Caco-2 (cell line): Measurements from ENCODE around the gene ILF2. TPM values are rescaled to one million over a fixed set of nuclear protein-coding genes. Genes with fewer than 3 reads are reported as not detected.

Source experiments
- BruUV-seq: library from RNA; stranded (reverse); fragments of 400-500 nt; replicated peaks from 2 replicates; lab custom pipeline; 2021; lab: Mats Ljungman, UMichigan
- CTCF ChIA-PET: fragments of 300-600 bp; sonication (Branson Sonifier 250); formaldehyde crosslinking; loops from one replicate; lab custom pipeline; 2022; ENCODE audit warnings: antibody characterized with exemption; lab: Charles Lee
- POLR2A ChIA-PET: fragments of 300-600 bp; sonication (Branson Sonifier 250); formaldehyde crosslinking; loops from one replicate; lab custom pipeline; 2022; ENCODE audit warnings: antibody characterized with exemption; lab: Charles Lee
- DNase-seq, 2 experiments: peaks; one replicate each; pipeline versions ENCODE4 v3.0.0 to v3.0.0-alpha.2; 2020 to 2022
- H3K27me3 ChIP-seq: replicated peaks from 2 replicates; pipeline ENCODE4 v1.6.0; 2011; ENCODE audit warnings: low read length; ENCODE audit not compliant: control insufficient read depth, insufficient read depth
- H3K36me3 ChIP-seq: 2 replicates; pipeline ENCODE4 v1.5.1; 2011; ENCODE audit warnings: low read length; ENCODE audit not compliant: control insufficient read depth, insufficient read depth
- H3K4me1 ChIP-seq: fragments of 250-450 bp; sonication (Bioruptor Pico); 2 replicates; pipeline ENCODE4 v1.5.1; 2020; ENCODE audit warnings: mild to moderate bottlenecking
- H3K4me3 ChIP-seq: 2 replicates; pipeline ENCODE4 v1.5.1; 2011; ENCODE audit warnings: low read depth, mild to moderate bottlenecking, control low read depth, low read length
- H3K9me3 ChIP-seq: fragments of 250-450 bp; sonication (Bioruptor Pico); 2 replicates; pipeline ENCODE4 v1.5.1; 2020; ENCODE audit warnings: mild to moderate bottlenecking, moderate library complexity
- H3K27ac Mint-ChIP-seq: one replicate; pipeline ENCODE4 v1.8.0; 2022; ENCODE audit warnings: mixed read lengths; ENCODE audit not compliant: unreplicated experiment
- H3K27me3 Mint-ChIP-seq: one replicate; pipeline ENCODE4 v1.8.0; 2022; ENCODE audit warnings: mixed read lengths; ENCODE audit not compliant: insufficient read depth, unreplicated experiment
- H3K36me3 Mint-ChIP-seq: one replicate; pipeline ENCODE4 v1.8.0; 2022; ENCODE audit warnings: mild to moderate bottlenecking, mixed read lengths; ENCODE audit not compliant: insufficient read depth, unreplicated experiment
- H3K4me1 Mint-ChIP-seq: one replicate; pipeline ENCODE4 v1.8.0; 2022; ENCODE audit warnings: low read depth, mixed read lengths; ENCODE audit not compliant: unreplicated experiment
- H3K4me3 Mint-ChIP-seq: one replicate; pipeline ENCODE4 v1.8.0; 2022; ENCODE audit warnings: mild to moderate bottlenecking, moderate library complexity, mixed read lengths; ENCODE audit not compliant: unreplicated experiment
- H3K9me3 Mint-ChIP-seq: one replicate; pipeline ENCODE4 v1.8.0; 2022; ENCODE audit warnings: mixed read lengths; ENCODE audit not compliant: unreplicated experiment
- intact Hi-C: fragments of 100-400 bp; cut with micrococcal nuclease; formaldehyde crosslinking; loops from one replicate; pipeline ENCODE4 v1.10.0; 2022; ENCODE audit not compliant: unreplicated experiment
- total RNA-seq: library from RNA; stranded (reverse); gene quantifications from 2 replicates; pipeline ENCODE4 v1.2.3, GENCODE V29; 2022
- TF ChIP-seq, protein P1 (sequence below), 2 experiments: fragments of 200-600 bp in 1 of 2; IDR thresholded peaks; 1 replicate in 1 of 2; 2 replicates in 1 of 2; pipeline versions ENCODE4 v1.5.1 to v1.8.0; 2011 to 2022; ENCODE audit warnings: antibody characterized with exemption in 1 of 2, control low read depth in 1 of 2, inconsistent platforms in 1 of 2, low read depth in 1 of 2, low read length in 1 of 2, mild to moderate bottlenecking in 1 of 2, moderate library complexity in 1 of 2; ENCODE audit not compliant: insufficient read depth in 1 of 2, severe bottlenecking in 1 of 2, unreplicated experiment in 1 of 2

The ILF2 gene
- total RNA-seq, 1 experiment from 2014 or later: 287 TPM

DNA sequence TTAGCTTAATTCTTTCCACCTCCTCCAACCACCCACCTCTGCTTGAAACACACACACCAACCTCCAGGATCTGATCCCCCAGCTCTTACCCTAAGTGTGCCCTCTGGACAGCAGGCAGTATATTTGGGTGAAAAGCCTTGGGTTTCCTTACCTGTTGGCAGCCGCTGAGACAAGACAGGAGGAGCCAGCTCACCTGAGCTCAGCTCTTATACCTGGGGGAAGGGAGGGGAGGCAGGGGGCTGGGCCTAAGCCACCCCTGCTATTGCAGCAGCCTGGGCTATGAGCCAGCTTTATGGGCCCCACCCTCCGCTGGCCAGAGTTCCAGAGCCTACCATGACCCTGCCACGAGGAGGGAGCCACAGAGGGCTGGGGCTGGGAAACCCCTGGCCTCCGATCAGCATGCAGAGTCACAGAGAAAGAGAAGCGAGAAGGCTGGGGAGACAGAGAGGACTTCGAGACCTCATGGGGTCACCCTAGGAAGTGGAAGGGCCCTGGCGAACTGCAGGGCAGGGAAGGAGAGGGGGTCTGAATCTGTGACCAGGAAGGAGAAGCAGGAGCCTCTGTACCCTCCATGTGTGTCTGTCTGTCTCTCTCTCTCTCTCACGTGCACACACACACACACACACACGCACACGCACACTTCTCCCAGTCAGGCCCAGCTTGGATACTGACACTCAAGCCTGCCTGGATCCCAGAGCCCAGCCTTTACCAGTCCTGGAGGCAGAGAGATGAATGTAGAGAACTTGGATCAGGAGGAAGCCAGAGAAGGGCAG, 54.5 kb downstream of the ILF2 start, which contains the start of gene S100A14:
Gene S100A14, minus strand, starts transcription at position 182 of the 773 bp plus-strand sequence. CDS start 467 bp downstream, outside the sequence.
- H3K4me3 Mint-ChIP-seq: peak within 1 kb of the TSS; percentile 74
- no peaks in the 10 kb centered on the region for H3K27me3 Mint-ChIP-seq
- peak within 1 kb of the TSS; percentile 96 for H3K27ac Mint-ChIP-seq
- ChIA-PET CTCF (interaction anchor here (0.6 to 3.8 kb wide), 12 partner anchors 9 to 106 kb away, joined by 3 to 56 read pairs (median 5); partner anchors contain the start of genes CHTOP, S100A1, S100A13 and S100A4), POLR2A (interaction anchor here (0.6 to 3.8 kb wide), 19 partner anchors 8 to 711 kb away, joined by 3 to 43 read pairs (median 5); partner anchors contain the start of genes CHTOP and S100A13)
- TF ChIP-seq, protein P1, sequence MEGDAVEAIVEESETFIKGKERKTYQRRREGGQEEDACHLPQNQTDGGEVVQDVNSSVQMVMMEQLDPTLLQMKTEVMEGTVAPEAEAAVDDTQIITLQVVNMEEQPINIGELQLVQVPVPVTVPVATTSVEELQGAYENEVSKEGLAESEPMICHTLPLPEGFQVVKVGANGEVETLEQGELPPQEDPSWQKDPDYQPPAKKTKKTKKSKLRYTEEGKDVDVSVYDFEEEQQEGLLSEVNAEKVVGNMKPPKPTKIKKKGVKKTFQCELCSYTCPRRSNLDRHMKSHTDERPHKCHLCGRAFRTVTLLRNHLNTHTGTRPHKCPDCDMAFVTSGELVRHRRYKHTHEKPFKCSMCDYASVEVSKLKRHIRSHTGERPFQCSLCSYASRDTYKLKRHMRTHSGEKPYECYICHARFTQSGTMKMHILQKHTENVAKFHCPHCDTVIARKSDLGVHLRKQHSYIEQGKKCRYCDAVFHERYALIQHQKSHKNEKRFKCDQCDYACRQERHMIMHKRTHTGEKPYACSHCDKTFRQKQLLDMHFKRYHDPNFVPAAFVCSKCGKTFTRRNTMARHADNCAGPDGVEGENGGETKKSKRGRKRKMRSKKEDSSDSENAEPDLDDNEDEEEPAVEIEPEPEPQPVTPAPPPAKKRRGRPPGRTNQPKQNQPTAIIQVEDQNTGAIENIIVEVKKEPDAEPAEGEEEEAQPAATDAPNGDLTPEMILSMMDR (IDR thresholded peaks at IDR 0.05; ENCODE audit: insufficient read depth in 1 of 2, low read depth in 1 of 2, low read length in 1 of 2, severe bottlenecking in 1 of 2, unreplicated experiment in 1 of 2): no peak
- Histone ChIP-seq H3K9me3 (no peaks in the 10 kb centered on the region), H3K36me3 (no peaks in the 10 kb centered on the region), H3K27me3 (no peaks in the 10 kb centered on the region), H3K4me1 (peaks cover 34% of the 10 kb centered on the region), H3K4me3 (peak within 1 kb of the TSS; percentile 42)
- intact Hi-C loops: no loop called here
- peaks cover 85% of the 10 kb centered on the region for H3K36me3 Mint-ChIP-seq
- no peaks in the 10 kb centered on the region for H3K9me3 Mint-ChIP-seq
- peaks cover 40% of the 10 kb centered on the region for H3K4me1 Mint-ChIP-seq
- DNase-seq: peak; percentile 93 to 94
- no TSS peak for BruUV-seq

DNA sequence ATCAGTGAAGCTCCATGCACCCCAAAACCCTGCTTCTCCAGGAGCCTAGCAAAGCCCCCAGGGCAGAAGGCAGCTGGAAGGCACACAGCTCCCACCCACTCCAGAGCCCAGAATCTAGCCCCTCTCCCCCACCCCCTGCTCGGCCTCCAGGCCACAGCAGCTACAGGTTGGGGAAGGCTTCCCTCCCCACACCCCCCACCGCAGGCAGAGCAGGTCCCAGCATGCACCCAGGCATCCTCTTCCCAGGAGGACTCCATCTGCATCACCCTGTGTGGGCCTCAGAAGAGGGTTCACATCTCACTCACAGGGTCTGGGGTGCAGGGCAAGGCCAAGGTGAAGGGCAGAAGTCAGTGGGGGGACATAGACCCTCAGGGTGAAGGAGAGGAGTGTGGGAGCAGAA, 55.4 kb downstream of the ILF2 start:
- POLR2A ChIA-PET: interaction anchor here (0.6 to 3.8 kb wide), 16 partner anchors 12 to 126 kb away, joined by 3 to 43 read pairs (median 5); partner anchors contain the start of genes CHTOP and S100A13
- Mint-ChIP-seq H3K36me3 (peaks cover 83% of the 10 kb centered on the region), H3K27me3 (no peaks in the 10 kb centered on the region), H3K4me3 (peak overlapping the region; percentile 74), H3K27ac (peak overlapping the region; percentile 96), H3K4me1 (peaks cover 44% of the 10 kb centered on the region), H3K9me3 (no peaks in the 10 kb centered on the region)
- intact Hi-C loops: no loop called here
- Histone ChIP-seq H3K4me3 (peak overlapping the region; percentile 42), H3K27me3 (no peaks in the 10 kb centered on the region), H3K36me3 (no peaks in the 10 kb centered on the region), H3K4me1 (peaks cover 38% of the 10 kb centered on the region), H3K9me3 (no peaks in the 10 kb centered on the region)
- CTCF ChIA-PET: interaction anchor here (1.1 to 3.8 kb wide), 8 partner anchors 12 to 105 kb away, joined by 5 to 56 read pairs (median 13); partner anchors contain the start of genes CHTOP, S100A1, S100A13 and S100A4
- no peak for DNase-seq
- BruUV-seq: no TSS peak
- TF ChIP-seq, protein P1 (IDR thresholded peaks at IDR 0.05; ENCODE audit: insufficient read depth in 1 of 2, low read depth in 1 of 2, low read length in 1 of 2, severe bottlenecking in 1 of 2, unreplicated experiment in 1 of 2): no peak

DNA sequence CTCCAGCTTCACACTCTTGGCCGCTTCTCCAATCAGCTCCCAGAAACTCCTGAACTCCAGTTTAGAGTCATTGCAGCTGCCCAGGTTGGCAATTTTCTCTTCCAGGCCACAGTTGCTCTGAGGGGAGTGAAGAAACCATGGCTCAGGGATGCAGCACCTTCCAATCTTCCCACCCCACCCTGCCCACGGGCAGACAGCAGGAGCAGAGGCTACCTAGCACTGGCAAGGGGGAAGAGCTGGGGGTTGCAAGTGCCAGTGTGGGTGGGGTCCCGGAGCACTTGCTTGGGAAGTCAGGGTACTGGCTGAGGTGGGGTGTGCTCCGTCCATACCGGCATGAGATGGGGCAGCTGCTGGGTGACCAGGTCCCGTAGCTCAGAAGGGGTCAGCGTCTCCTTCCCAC, 55.9 kb downstream of the ILF2 start:
- peak overlapping the region; percentile 56 for H3K27ac Mint-ChIP-seq
- peaks cover 43% of the 10 kb centered on the region for H3K4me1 ChIP-seq
- peaks cover 83% of the 10 kb centered on the region for H3K36me3 Mint-ChIP-seq

More for the DNA sequence above, 55.9 kb downstream of the ILF2 start:
- Mint-ChIP-seq H3K4me3 (peak overlapping the region; percentile 74), H3K4me1 (peaks cover 45% of the 10 kb centered on the region), H3K9me3 (no peaks in the 10 kb centered on the region), H3K27me3 (no peaks in the 10 kb centered on the region)
- Histone ChIP-seq H3K27me3 (no peaks in the 10 kb centered on the region), H3K36me3 (peaks cover 3% of the 10 kb centered on the region; the same call in 1 of the 2 replicates), H3K4me3 (peak overlapping the region; percentile 42), H3K9me3 (no peaks in the 10 kb centered on the region)
- BruUV-seq: no TSS peak
- TF ChIP-seq, protein P1 (IDR thresholded peaks at IDR 0.05; ENCODE audit: insufficient read depth in 1 of 2, low read depth in 1 of 2, low read length in 1 of 2, severe bottlenecking in 1 of 2, unreplicated experiment in 1 of 2): no peak
- intact Hi-C loops: no loop called here
- no peak for DNase-seq
- POLR2A ChIA-PET: interaction anchor here (0.8 to 3.6 kb wide), 5 partner anchors 12 to 37 kb away, joined by 3 to 40 read pairs (median 25); partner anchors contain the start of genes CHTOP and S100A13
- CTCF ChIA-PET: interaction anchor here (0.7 to 3.6 kb wide), 6 partner anchors 12 to 104 kb away, joined by 3 to 41 read pairs (median 4); partner anchors contain the start of genes CHTOP and S100A13
